Measurements from ENCODE around the gene UGT2A1. TPM values are rescaled to one million over a fixed set of nuclear protein-coding genes. Genes with fewer than 3 reads are reported as not detected.

The UGT2A1 gene
- total and polyA plus RNA-seq, 2 of the 8 experiments (the other 6 are each of a cell fraction or from before 2014, with no cell fraction given): 0.19 TPM; not detected in 1

DNA sequence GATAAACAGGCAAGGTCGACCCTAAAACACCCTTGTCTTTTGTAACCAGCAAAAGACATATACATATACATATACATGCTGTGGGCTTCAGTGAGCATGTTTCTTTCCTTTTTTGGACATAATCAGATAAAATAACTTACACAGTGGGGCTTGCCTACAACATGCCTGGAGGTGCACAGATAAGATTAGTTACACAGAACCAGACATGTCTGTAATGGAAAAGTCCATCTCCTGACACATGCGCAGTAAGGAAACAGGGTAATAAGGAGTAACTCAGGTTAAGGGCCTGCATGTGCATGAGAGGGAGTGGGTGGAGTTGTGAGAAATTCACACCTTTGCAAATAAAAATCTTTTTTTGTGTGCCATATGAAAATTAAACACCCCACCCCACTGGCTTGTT lies 3.4 kb downstream of the UGT2A1 start:
- TF ChIP-seq POU5F1 (IDR thresholded peaks at IDR 0.05; ENCODE audit: low read depth, low read length): no peak
- TF ChIP-seq TEAD4 (IDR thresholded peaks at IDR 0.05; ENCODE audit: low read depth, low read length): no peak
- TF ChIP-seq NRF1 (IDR thresholded peaks at IDR 0.05; ENCODE audit: low read depth, low read length): no peak
- no peak for TF ChIP-seq HDAC6 (IDR thresholded peaks at IDR 0.05; ENCODE audit: low read depth, low read length)
- no peak for TF ChIP-seq TBP (IDR thresholded peaks at IDR 0.05; ENCODE audit: low read depth, low read length)
- TF ChIP-seq TCF12 (IDR thresholded peaks at IDR 0.05; ENCODE audit: low read depth, low read length): no peak
- TF ChIP-seq ATF2 (IDR thresholded peaks at IDR 0.05; ENCODE audit: low read length): no peak
- no peak for TF ChIP-seq CREB1 (IDR thresholded peaks at IDR 0.05)

More for the DNA sequence above, 3.4 kb downstream of the UGT2A1 start:
- H2BK120ac ChIP-seq (replicated peaks; ENCODE audit: low read depth, low read length): no peak overlapping the region
- no peak for DNase-seq (ENCODE audit: low read depth in 1 of 2, low spot score in 2 of 2)
- no peak overlapping the region for H2AFZ ChIP-seq (ENCODE audit: low read length)
- no peaks in the 10 kb centered on the region for H3K79me2 ChIP-seq (ENCODE audit: control insufficient read depth in 1 of 2, insufficient read depth in 2 of 2, low read length in 2 of 2)
- no peaks in the 10 kb centered on the region for H4K20me1 ChIP-seq (replicated peaks in 1 of 2; ENCODE audit: control insufficient read depth in 1 of 2, insufficient read depth in 2 of 2, low read length in 2 of 2)
- no peak overlapping the region for H4K8ac ChIP-seq (ENCODE audit: extremely low read depth, insufficient read depth, low read length)
- no peak overlapping the region for H4K91ac ChIP-seq (replicated peaks; ENCODE audit: insufficient read length, low read length)
- H3K14ac ChIP-seq (ENCODE audit: insufficient read length): no peak overlapping the region
- no peak overlapping the region for H3K4ac ChIP-seq (replicated peaks; ENCODE audit: insufficient read length, low read depth, low read length)
- ChIA-PET POLR2A (ENCODE audit: partially characterized antibody) (no interaction called here), CTCF (ENCODE audit: partially characterized antibody) (interaction anchor here (0.6 kb wide), 1 partner anchor 148 kb away, joined by 3 read pairs; no protein-coding TSS in a partner anchor)
- no peak overlapping the region for H2AK5ac ChIP-seq (ENCODE audit: low read depth, low read length)
- H3K9me3 ChIP-seq (ENCODE audit: insufficient read depth in 2 of 2, low read depth in 1 of 2, low read length in 1 of 2): no peaks in the 10 kb centered on the region
- no peaks in the 10 kb centered on the region for H3K23me2 ChIP-seq (ENCODE audit: low read depth, low read length)
- no peak overlapping the region for H2BK12ac ChIP-seq (ENCODE audit: low read depth, low read length)
- H3K27ac ChIP-seq (ENCODE audit: low read depth, low read length): no peak overlapping the region
- WGBS, 2 experiments (ENCODE audit: extremely low coverage in 1 of 2, insufficient coverage in 1 of 2, insufficient read length in 1 of 2, insufficient replicate concordance in 2 of 2, low coverage in 1 of 2, low lambda C conversion rate in 2 of 2, missing lambda C conversion rate in 1 of 2): 89% methylated on average over 2 of the region's 2 CpGs; no CpG with 5 or more reads in 1 of the 2 experiments
- H3K79me1 ChIP-seq (ENCODE audit: low read depth, low read length): no peaks in the 10 kb centered on the region
- H3K9ac ChIP-seq (replicated peaks in 1 of 4; ENCODE audit: extremely low read depth in 1 of 4, low read depth in 3 of 4, low read length in 3 of 4): no peak overlapping the region
- H2BK15ac ChIP-seq (ENCODE audit: low read length): no peak overlapping the region
- H3K4me3 ChIP-seq (ENCODE audit: extremely low read depth in 1 of 4, insufficient read depth in 2 of 4, low read depth in 3 of 4, low read length in 4 of 4): no peak overlapping the region
- no peak for FAIRE-seq
- no peaks in the 10 kb centered on the region for H3K4me1 ChIP-seq (replicated peaks in 1 of 4; ENCODE audit: control insufficient read depth in 3 of 4, insufficient read depth in 4 of 4, low read length in 3 of 4)
- peaks cover 0 to 1% (median 0%) of the 10 kb centered on the region in 4 experiments; a peak in 1 of 7 replicates for H3K27me3 ChIP-seq (replicated peaks in 1 of 4; ENCODE audit: control insufficient read depth in 3 of 4, extremely low read depth in 1 of 4, insufficient read depth in 3 of 4, low read length in 3 of 4)
- H2BK5ac ChIP-seq (ENCODE audit: low read depth, low read length): no peak overlapping the region
- H3K18ac ChIP-seq (ENCODE audit: extremely low read depth, low read length): no peak overlapping the region
- no peak overlapping the region for H3K56ac ChIP-seq (replicated peaks; ENCODE audit: insufficient read length, low read depth, low read length)
- no peaks in the 10 kb centered on the region for H3K36me3 ChIP-seq (ENCODE audit: control insufficient read depth in 2 of 4, insufficient read depth in 4 of 4, low read length in 3 of 4)
- no peak overlapping the region for H2BK20ac ChIP-seq (ENCODE audit: low read length)
- H4K5ac ChIP-seq (ENCODE audit: insufficient read length, low read depth, low read length): no peak overlapping the region
- H3K23ac ChIP-seq (ENCODE audit: insufficient read length): no peak overlapping the region
- H3K4me2 ChIP-seq (ENCODE audit: insufficient read depth in 1 of 2, low read depth in 2 of 2, low read length in 2 of 2): no peak overlapping the region

Measured in H1 (cell line).